Endodermal cell (in vitro differentiated cells): Measurements from ENCODE around the gene SMTN. TPM values are rescaled to one million over a fixed set of nuclear protein-coding genes. Genes with fewer than 3 reads are reported as not detected.

Source experiments
- DNase-seq: peaks from one replicate; pipeline ENCODE4 v3.0.0-alpha.2; 2017
- H3K27ac ChIP-seq: 2 replicates; pipeline ENCODE4 v1.5.1; 2013; ENCODE audit warnings: mild to moderate bottlenecking, low read depth, low read length, moderate library complexity
- H3K27me3 ChIP-seq: 2 replicates; pipeline ENCODE4 v1.6.1; 2013; ENCODE audit warnings: mild to moderate bottlenecking, low read length, moderate library complexity; ENCODE audit not compliant: insufficient read depth, control insufficient read depth, poor library complexity, severe bottlenecking
- H3K36me3 ChIP-seq: 2 replicates; pipeline ENCODE4 v1.7.0; 2013; ENCODE audit warnings: mild to moderate bottlenecking, low read length, moderate library complexity; ENCODE audit not compliant: control insufficient read depth, insufficient read depth
- H3K4me1 ChIP-seq: one replicate; pipeline ENCODE4 v1.7.0; 2013; ENCODE audit warnings: low read length; ENCODE audit not compliant: control insufficient read depth, insufficient read depth
- H3K4me3 ChIP-seq: 2 replicates; pipeline ENCODE4 v1.5.1; 2013; ENCODE audit warnings: mild to moderate bottlenecking, low read length, moderate library complexity
- H3K9ac ChIP-seq: 2 replicates; pipeline ENCODE4 v1.6.1; 2013; ENCODE audit warnings: mild to moderate bottlenecking, low read length, moderate library complexity; ENCODE audit not compliant: poor library complexity, severe bottlenecking; ENCODE audit errors: extremely low read depth
- H3K9me3 ChIP-seq: 2 replicates; pipeline ENCODE4 v1.6.1; 2013; ENCODE audit warnings: mild to moderate bottlenecking, low read length, moderate library complexity; ENCODE audit not compliant: control insufficient read depth
- H3K27ac Mint-ChIP-seq: 2 replicates; pipeline ENCODE4 v1.8.0; 2020; ENCODE audit warnings: mixed read lengths
- H3K27me3 Mint-ChIP-seq: 2 replicates; pipeline ENCODE4 v1.8.0; 2021; ENCODE audit warnings: mild to moderate bottlenecking, mixed read lengths; ENCODE audit not compliant: insufficient read depth
- H3K36me3 Mint-ChIP-seq: 2 replicates; pipeline ENCODE4 v1.8.0; 2020; ENCODE audit warnings: low read depth, mixed read lengths
- H3K4me1 Mint-ChIP-seq: 2 replicates; pipeline ENCODE4 v1.8.0; 2020; ENCODE audit warnings: mixed read lengths
- H3K4me3 Mint-ChIP-seq: 2 replicates; pipeline ENCODE4 v1.8.0; 2020; ENCODE audit warnings: mild to moderate bottlenecking, moderate library complexity, mixed read lengths
- H3K9me3 Mint-ChIP-seq: 2 replicates; pipeline ENCODE4 v1.8.0; 2020; ENCODE audit warnings: mild to moderate bottlenecking, mixed read lengths
- CTCF ChIP-seq: fragments of 200-600 bp; sonication (generic); conservative IDR thresholded peaks from 2 replicates; pipeline ENCODE4 v1.5.0; 2021; ENCODE audit warnings: antibody characterized with exemption, mild to moderate bottlenecking
- WGBS, 2 experiments: methylation state at CpG; one replicate each; pipeline versions ENCODE4 v1.1.5 to v1.1.7; 2013; ENCODE audit warnings: missing lambda C conversion rate in 2 of 2, mixed read lengths in 1 of 2; ENCODE audit not compliant: insufficient coverage in 1 of 2, insufficient read length in 1 of 2; 5-methylcytosine and 5-hydroxymethylcytosine counted together
- total RNA-seq, 2 donors: library from RNA; stranded (reverse); fragmentation: NEBNext Ultra II Directional in 1 of 2; extraction: Animal tissue kit (Norgen Biotek cat#: 25700) in 1 of 2; gene quantifications; 2 replicates in 1 of 2; 3 replicates in 1 of 2; pipeline ENCODE4 v1.2.1, GENCODE V29; 2021

Gene SMTN
- total RNA-seq, 2 donors from 2014 or later, result 23.6 to 35.8 TPM

- Mint-ChIP-seq H3K4me1 (no peaks in the 10 kb centered on the region), H3K27ac (no peak overlapping the region), H3K36me3 (no peaks in the 10 kb centered on the region), H3K27me3 (peaks cover 22% of the 10 kb centered on the region), H3K4me3 (no peak overlapping the region), H3K9me3 (peaks cover 19% of the 10 kb centered on the region)
- Histone ChIP-seq H3K27me3 (peaks cover 20% of the 10 kb centered on the region), H3K9me3 (peaks cover 14% of the 10 kb centered on the region), H3K27ac (no peak overlapping the region), H3K4me3 (no peak overlapping the region), H3K36me3 (no peaks in the 10 kb centered on the region), H3K9ac (no peak overlapping the region), H3K4me1 (no peaks in the 10 kb centered on the region)
- WGBS, 2 experiments, result 90% methylated on average over 1 of the region's 3 CpGs; no CpG with 5 or more reads in 1 of the 2 experiments
- TF ChIP-seq CTCF, result peak; percentile 70
- no peak for DNase-seq
Observed at GRCh38 chr22:31150615-31151014, 69.5 kb downstream of the SMTN start.

GRCh38 chr22:31151872-31152271, 70.8 kb downstream of the SMTN start:
- Histone ChIP-seq H3K4me3 (no peak overlapping the region), H3K9ac (no peak overlapping the region), H3K36me3 (no peaks in the 10 kb centered on the region), H3K27me3 (peaks cover 33% of the 10 kb centered on the region), H3K27ac (no peak overlapping the region), H3K9me3 (peaks cover 9% of the 10 kb centered on the region), H3K4me1 (no peaks in the 10 kb centered on the region)
- Mint-ChIP-seq H3K27me3 (peaks cover 34% of the 10 kb centered on the region), H3K4me1 (no peaks in the 10 kb centered on the region), H3K36me3 (no peaks in the 10 kb centered on the region), H3K9me3 (peaks cover 10% of the 10 kb centered on the region), H3K27ac (no peak overlapping the region), H3K4me3 (no peak overlapping the region)
- no peak for TF ChIP-seq CTCF
- WGBS, 2 experiments, result 88 to 99% methylated on average over 1 to 2 of the region's 2 CpGs
- DNase-seq, result no peak

- H3K9ac ChIP-seq, result no peak overlapping the region
- no peak overlapping the region for H3K27ac ChIP-seq
- no peak overlapping the region for H3K4me3 ChIP-seq
- no peak for TF ChIP-seq CTCF
- H3K36me3 ChIP-seq, result no peaks in the 10 kb centered on the region
- no peak overlapping the region for H3K27ac Mint-ChIP-seq
- DNase-seq, result no peak
- H3K4me3 Mint-ChIP-seq, result no peak overlapping the region
- no peaks in the 10 kb centered on the region for H3K36me3 Mint-ChIP-seq
- no peaks in the 10 kb centered on the region for H3K4me1 Mint-ChIP-seq
- H3K4me1 ChIP-seq, result no peaks in the 10 kb centered on the region
- peaks cover 49% of the 10 kb centered on the region for H3K27me3 Mint-ChIP-seq
- no peaks in the 10 kb centered on the region for H3K9me3 Mint-ChIP-seq
- H3K27me3 ChIP-seq, result peaks cover 48% of the 10 kb centered on the region
- H3K9me3 ChIP-seq, result no peaks in the 10 kb centered on the region
- WGBS, 2 experiments, result 68 to 70% methylated on average over 3 of the region's 3 CpGs
Observed at GRCh38 chr22:31153357-31153756, 72.2 kb downstream of the SMTN start.

Other genes with a start within 250 kb of the SMTN start
- 10 to 100 TPM; 34.9 to 36.3 TPM for gene MORC2, start 112.5 kb upstream of the SMTN start, total RNA-seq
- 100 to 1,000 TPM; 113 to 123 TPM for gene TUG1, start 112.1 kb upstream of the SMTN start, total RNA-seq
- gene SELENOM, start 26.2 kb downstream of the SMTN start, total RNA-seq, result 10 to 100 TPM in 1 of 2 donors, 1 to 10 TPM in 1; 8.0 to 10.4 TPM
- 1 to 10 TPM; 3.5 to 5.4 TPM for gene INPP5J, start 41.6 kb downstream of the SMTN start, total RNA-seq
- gene PLA2G3, start 59.2 kb downstream of the SMTN start, total RNA-seq, result 1 to 10 TPM; 4.1 to 4.6 TPM
- 10 to 100 TPM; 18.9 to 21.7 TPM for gene RNF185, start 78.9 kb downstream of the SMTN start, total RNA-seq
- 10 to 100 TPM; 41.4 to 42.2 TPM for gene LIMK2, start 131.0 kb downstream of the SMTN start, total RNA-seq
- 1 to 10 TPM; 2.0 to 3.5 TPM for gene PIK3IP1, start 211.2 kb downstream of the SMTN start, total RNA-seq